Activated CD8-positive, alpha-beta memory T cell treated with anti-CD3 and anti-CD28 coated beads, Interleukin-2, amount 50 U/mL, for 48 hours (primary cell): Measurements from ENCODE around the gene TBC1D22A.
A peak's percentile ranks its signal among the peaks of the same experiment; 100 is the strongest.

ENCODE experiments used
- DNase-seq: peaks from one replicate; pipeline ENCODE4 v3.0.0-alpha.2; 2020

The TBC1D22A gene

GRCh38 chr22:46914916-46915894 is 152.8 kb downstream of the TBC1D22A start:
- no peak for DNase-seq

- no peak for DNase-seq
Measured at GRCh38 chr22:46915950-46916730, 153.7 kb downstream of the TBC1D22A start.

- DNase-seq, result no peak
Measured at GRCh38 chr22:46916886-46917770, 154.7 kb downstream of the TBC1D22A start.

GRCh38 chr22:46917771-46918101 is 155.3 kb downstream of the TBC1D22A start:
- DNase-seq, result no peak

GRCh38 chr22:46918197-46918596 is 155.7 kb downstream of the TBC1D22A start:
- no peak for DNase-seq

GRCh38 chr22:46922037-46922436 is 159.6 kb downstream of the TBC1D22A start:
- no peak for DNase-seq

GRCh38 chr22:46923394-46923793 is 160.9 kb downstream of the TBC1D22A start:
- no peak for DNase-seq

- DNase-seq, result no peak
Measured at GRCh38 chr22:46925818-46926217, 163.4 kb downstream of the TBC1D22A start.

GRCh38 chr22:46929046-46929709 is 166.7 kb downstream of the TBC1D22A start:
- no peak for DNase-seq

GRCh38 chr22:46929710-46930204 is 167.3 kb downstream of the TBC1D22A start:
- DNase-seq, result peak; percentile 41

GRCh38 chr22:46931414-46931813 is 169.0 kb downstream of the TBC1D22A start:
- no peak for DNase-seq

- no peak for DNase-seq
Measured at GRCh38 chr22:46931881-46932280, 169.4 kb downstream of the TBC1D22A start.

GRCh38 chr22:46933040-46933930 is 170.8 kb downstream of the TBC1D22A start:
- peak; percentile 44 for DNase-seq

- DNase-seq, result no peak
Measured at GRCh38 chr22:46934172-46934745, 171.8 kb downstream of the TBC1D22A start.

- DNase-seq, result peak; percentile 53
Measured at GRCh38 chr22:46934746-46935491, 172.5 kb downstream of the TBC1D22A start.

GRCh38 chr22:46935506-46936377 is 173.3 kb downstream of the TBC1D22A start:
- no peak for DNase-seq

GRCh38 chr22:46936378-46936903 is 174.0 kb downstream of the TBC1D22A start:
- DNase-seq, result no peak

- DNase-seq, result no peak
Measured at GRCh38 chr22:46937185-46937584, 174.7 kb downstream of the TBC1D22A start.

GRCh38 chr22:46937939-46938338 is 175.5 kb downstream of the TBC1D22A start:
- DNase-seq, result no peak
